K562 (cell line): ENCODE data around the gene ZNRD2. TPM values are rescaled to one million over a fixed set of nuclear protein-coding genes. Genes with fewer than 3 reads are reported as not detected.

Experiments used
- ATAC-seq: fragments of 200-7000 bp; cut with Tn5 transposase; 3 replicates; pipeline ENCODE4 v1.9.1; 2020; ENCODE audit warnings: moderate library complexity
- BruUV-seq: library from RNA; stranded (reverse); fragments of 400-500 nt; replicated peaks from 2 replicates; lab custom pipeline; 2021; lab: Mats Ljungman, UMichigan
- CTCF ChIA-PET: fragments of 300-600 bp; formaldehyde crosslinking; extraction: SDS; loops from one replicate; lab custom pipeline; 2021; ENCODE audit warnings: low intra/inter-chr PET ratio; lab: Yijun Ruan, JAX
- POLR2A ChIA-PET: fragments of 300-600, 350-650 bp; sonication (Branson Sonifier 250); formaldehyde crosslinking; extraction: SDS; loops from one replicate; lab custom pipeline; 2021; ENCODE audit warnings: antibody characterized with exemption, inconsistent platforms; lab: Yijun Ruan, JAX
- DNase-seq, 4 experiments: peaks; one replicate each; pipeline versions ENCODE4 v3.0.0 to v3.0.0-alpha.2; 2011 to 2018; ENCODE audit warnings: low spot score in 3 of 4, mixed read lengths in 3 of 4; ENCODE audit errors: extremely low read depth in 1 of 4
- FAIRE-seq: peaks from 2 replicates; lab custom pipeline; 2011; peaks lifted over from hg19 to GRCh38; lab: Jason Lieb, UNC
- H2AFZ ChIP-seq: 2 replicates; pipeline ENCODE4 v1.6.0; 2011; ENCODE audit warnings: low read depth, low read length, control low read depth, inconsistent platforms
- H3K27ac ChIP-seq: fragments of 200-600 bp; 3 replicates; pipeline ENCODE4 v1.8.0; 2011; ENCODE audit warnings: low read depth, mild to moderate bottlenecking, control low read depth, inconsistent platforms, low read length, moderate library complexity, mixed read lengths; ENCODE audit errors: extremely low read depth
- H3K27me3 ChIP-seq, 2 experiments: fragments of 300-600 bp in 1 of 2; 2 replicates in 1 of 2; 3 replicates in 1 of 2; pipeline versions ENCODE4 v1.6.0 to v1.8.0; 2011; ENCODE audit warnings: inconsistent platforms in 2 of 2, low read length in 2 of 2, mild to moderate bottlenecking in 1 of 2, mixed read lengths in 1 of 2, moderate library complexity in 1 of 2; ENCODE audit not compliant: control insufficient read depth in 2 of 2, insufficient read depth in 2 of 2
- H3K36me3 ChIP-seq: fragments of 300-600 bp; 3 replicates; pipeline ENCODE4 v1.8.0; 2011; ENCODE audit warnings: mild to moderate bottlenecking, low read length, inconsistent platforms; ENCODE audit not compliant: control insufficient read depth, insufficient read depth
- H3K4me1 ChIP-seq, 2 experiments: fragments of 200-600 bp in 1 of 2; replicated peaks in 1 of 2; 2 replicates in 1 of 2; 3 replicates in 1 of 2; pipeline versions ENCODE4 v1.5.1 to v1.8.0; 2011; ENCODE audit warnings: inconsistent platforms in 2 of 2, low read length in 2 of 2, mild to moderate bottlenecking in 1 of 2, mixed read lengths in 1 of 2, moderate library complexity in 1 of 2; ENCODE audit not compliant: control insufficient read depth in 2 of 2, insufficient read depth in 2 of 2
- H3K4me2 ChIP-seq: 2 replicates; pipeline ENCODE4 v1.6.1; 2011; ENCODE audit warnings: low read length, control low read depth, inconsistent platforms, mixed read lengths; ENCODE audit not compliant: insufficient read depth
- H3K4me3 ChIP-seq: fragments of 200-600 bp; sonication (generic), shearing (Covaris generic); 2 replicates; pipeline ENCODE4 v1.5.1; 2016; ENCODE audit warnings: control low read depth, inconsistent platforms
- H3K79me2 ChIP-seq: fragments of 200-600 bp; 3 replicates; pipeline ENCODE4 v1.8.0; 2011; ENCODE audit warnings: low read length, inconsistent platforms; ENCODE audit not compliant: control insufficient read depth, insufficient read depth
- H3K9ac ChIP-seq, 2 experiments: 2 replicates each; pipeline versions ENCODE4 v1.6.0 to v1.6.1; 2011; ENCODE audit warnings: low read depth in 2 of 2, low read length in 2 of 2, control low read depth in 1 of 2, inconsistent platforms in 1 of 2, mild to moderate bottlenecking in 1 of 2, mixed read lengths in 1 of 2; ENCODE audit not compliant: insufficient read depth in 1 of 2
- H3K9me1 ChIP-seq: one replicate; pipeline ENCODE4 v1.6.0; 2011; ENCODE audit warnings: inconsistent platforms, mild to moderate bottlenecking, low read length, moderate library complexity; ENCODE audit not compliant: control insufficient read depth, insufficient read depth
- H3K9me3 ChIP-seq: replicated peaks from 2 replicates; pipeline ENCODE4 v1.5.1; 2011; ENCODE audit warnings: low read depth, low read length, inconsistent platforms; ENCODE audit not compliant: control insufficient read depth, insufficient read depth
- H4K20me1 ChIP-seq: replicated peaks from 2 replicates; pipeline ENCODE4 v1.6.1; 2011; ENCODE audit warnings: low read length, inconsistent platforms, mixed read lengths; ENCODE audit not compliant: control insufficient read depth, insufficient read depth
- CCNT2 ChIP-seq: IDR thresholded peaks from 2 replicates; pipeline ENCODE4 v1.6.1; 2011; ENCODE audit warnings: borderline replicate concordance, low read depth, mild to moderate bottlenecking, moderate library complexity, mixed read lengths, low read length; ENCODE audit not compliant: insufficient read length; ENCODE audit errors: extremely low read depth
- DPF2 ChIP-seq: fragments of 450-650 bp; IDR thresholded peaks from 2 replicates; pipeline ENCODE4 v1.6.1; 2016
- ELK1 ChIP-seq: sonication (generic); formaldehyde crosslinking; IDR thresholded peaks from 2 replicates; pipeline ENCODE4 v1.8.1; 2022; ENCODE audit warnings: missing genetic modification reagents
- ELK3 ChIP-seq: fragments of 450-650 bp; formaldehyde crosslinking; IDR thresholded peaks from 2 replicates; pipeline ENCODE4 v1.4.0; 2020; ENCODE audit warnings: mild to moderate bottlenecking
- FIP1L1 ChIP-seq: fragments of 200-400 bp; formaldehyde crosslinking; IDR thresholded peaks from 2 replicates; pipeline ENCODE4 v1.6.1; 2018; ENCODE audit warnings: mild to moderate bottlenecking, low read depth, low read length; ENCODE audit not compliant: poor library complexity, severe bottlenecking
- FOXA1 ChIP-seq: fragments of 450-650 bp; IDR thresholded peaks from 2 replicates; pipeline ENCODE4 v1.6.1; 2016; ENCODE audit warnings: mild to moderate bottlenecking, borderline replicate concordance
- POU5F1 ChIP-seq: fragments of 150-350 bp; IDR thresholded peaks from 2 replicates; pipeline ENCODE4 v1.6.1; 2014; ENCODE audit warnings: borderline replicate concordance, low read length, low read depth, mild to moderate bottlenecking; ENCODE audit not compliant: partially characterized antibody
- RAD51 ChIP-seq: fragments of 450-650 bp; IDR thresholded peaks from 2 replicates; pipeline ENCODE4 v1.7.1; 2016; ENCODE audit warnings: low read depth, mild to moderate bottlenecking, borderline replicate concordance
- SMC3 ChIP-seq: conservative IDR thresholded peaks from 2 replicates; pipeline ENCODE4 v1.6.1; 2011; ENCODE audit warnings: low read depth, low read length, improper control_type of control experiment; ENCODE audit not compliant: insufficient read depth
- SOX6 ChIP-seq: fragments of 450-650 bp; IDR thresholded peaks from 2 replicates; pipeline ENCODE4 v1.6.1; 2014; ENCODE audit warnings: mild to moderate bottlenecking
- THAP12 ChIP-seq: fragments of 250-450 bp; sonication (Bioruptor Pico); IDR thresholded peaks from 2 replicates; pipeline ENCODE4 v1.9.0; 2021; ENCODE audit warnings: mild to moderate bottlenecking, inconsistent platforms
- ZNF282 ChIP-seq: sonication (generic); formaldehyde crosslinking; IDR thresholded peaks from 2 replicates; pipeline ENCODE4 v1.8.1; 2023; ENCODE audit warnings: missing genetic modification reagents
- WGBS: fragments of 100-300 bp; shearing (Covaris generic); methylation state at CpG from one replicate; pipeline ENCODE4 v1.1.6; 2016; ENCODE audit warnings: low coverage, mixed read lengths; ENCODE audit not compliant: insufficient coverage; ENCODE audit errors: missing lambda C conversion rate; 5-methylcytosine and 5-hydroxymethylcytosine counted together
- in situ Hi-C: fragments of 300-500 bp; cut with MboI; formaldehyde crosslinking; loops from 4 replicates; pipeline ENCODE4 v1.15.0; 2018; ENCODE audit warnings: inconsistent platforms, mixed read lengths
- intact Hi-C: fragments of 100-400 bp; cut with micrococcal nuclease; formaldehyde crosslinking; loops from 2 replicates; pipeline ENCODE4 v1.14.2; 2022
- polyA plus RNA-seq, 8 experiments: library from polyadenylated mRNA; depleted of rRNA in 4 of 8; stranded (reverse) in 5 of 8; unstranded in 3 of 8; fragments of >200 nt; fragmentation: Nextera tagmentation in 2 of 8; fragmentation: Illumina TruSeq in 1 of 8; extraction: Ambion mirVana in 2 of 8; extraction: Trizol in 1 of 8; gene quantifications; 2 replicates each; pipeline versions ENCODE4 v1.2.1 to v1.2.3, GENCODE V29; 2011 to 2014; ENCODE audit warnings: inconsistent platforms in 1 of 8, missing spikeins in 1 of 8
- total RNA-seq, 7 experiments: library from RNA; depleted of rRNA in 6 of 7; stranded (reverse); fragments of >200 nt in 6 of 7; fragmentation: Illumina TruSeq in 2 of 7; extraction: Trizol in 2 of 7; gene quantifications; 2 replicates each; pipeline versions ENCODE4 v1.2.1 to v1.2.3, GENCODE V29; 2011 to 2021; ENCODE audit warnings: low replicate concordance in 1 of 7
- TF ChIP-seq, protein P1 (sequence below): fragments of 250-450 bp; sonication (Bioruptor Pico); IDR thresholded peaks from 2 replicates; pipeline ENCODE4 v1.4.0; 2020

Gene ZNRD2
- total and polyA plus RNA-seq, 9 of the 15 experiments (the other 6 are each of a cell fraction or from before 2014, with no cell fraction given) = 13.4 to 129 (median 60.4) TPM

DNA sequence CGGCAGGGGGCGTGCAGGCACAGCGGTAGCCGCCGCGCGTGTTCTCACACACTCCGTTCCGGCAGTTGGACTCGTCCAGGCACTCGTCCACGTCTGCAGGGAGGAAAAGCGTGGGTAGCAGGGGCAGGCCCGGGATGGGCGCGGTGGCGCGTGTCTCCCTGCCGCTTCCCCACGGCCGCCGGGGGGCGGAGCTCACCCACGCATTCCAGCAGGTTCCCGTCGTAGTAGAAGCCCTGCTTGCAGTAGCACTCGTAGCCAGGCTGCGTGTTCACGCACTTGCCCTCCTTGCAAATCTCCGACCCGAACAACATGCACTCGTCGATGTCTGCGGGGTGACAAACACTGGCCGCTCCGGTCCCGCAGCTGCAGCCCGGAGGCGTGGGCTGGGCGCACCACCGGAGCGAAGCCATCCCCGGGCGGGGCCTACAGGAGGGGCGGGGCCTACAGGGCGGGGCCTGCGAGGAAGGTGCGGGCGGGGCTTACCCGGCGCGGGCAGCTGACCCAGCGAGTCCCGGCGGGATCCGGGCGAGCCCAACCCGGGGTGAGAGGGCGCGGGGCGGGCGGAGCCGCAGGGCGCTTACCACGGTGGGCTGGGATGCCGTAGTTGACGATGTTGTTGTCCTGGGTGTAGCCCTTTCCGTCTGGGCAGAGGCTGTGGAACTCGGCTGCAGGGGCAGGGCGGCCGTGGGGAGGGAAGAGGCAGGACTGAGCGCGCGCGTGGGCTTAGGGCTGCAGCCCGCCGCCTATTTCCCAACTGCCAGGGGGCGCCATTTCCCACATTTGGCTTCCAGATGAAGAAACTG is 29.8 kb upstream of the ZNRD2 start:
- intact Hi-C loops (loop anchor here (1.0 to 10.0 kb wide), 3 partner anchors 30 to 274 kb away; partner anchors contain the start of gene ZNRD2), in situ Hi-C loops (no loop called here)
- H3K9me3 ChIP-seq = no peaks in the 10 kb centered on the region
- no peaks in the 10 kb centered on the region; the same call in 2 of the 3 replicates for H3K79me2 ChIP-seq
- CTCF ChIA-PET = interaction anchor here (0.6 to 3.1 kb wide), 6 partner anchors 12 to 278 kb away, joined by 3 to 63 read pairs (median 4); partner anchors contain the start of genes FAM89B, MAP3K11 and ZNRD2
- H3K9me1 ChIP-seq = no peaks in the 10 kb centered on the region
- H3K9ac ChIP-seq = peak overlapping the region; percentile 64 to 95
- POLR2A ChIA-PET = interaction anchor here (0.6 to 2.7 kb wide), 20 partner anchors 11 to 251 kb away, joined by 3 to 16 read pairs (median 4); partner anchors contain the start of genes FAM89B, MALAT1, NEAT1 and SCYL1
- peaks cover 9 to 48% of the 10 kb centered on the region in 2 experiments for H3K4me1 ChIP-seq
- H3K4me2 ChIP-seq = peak overlapping the region; percentile 99
- H2AFZ ChIP-seq = peak overlapping the region; percentile 99
- no peaks in the 10 kb centered on the region for H4K20me1 ChIP-seq
- H3K27me3 ChIP-seq = no peaks in the 10 kb centered on the region
- peak overlapping the region; percentile 76 for H3K4me3 ChIP-seq
- peaks cover 37% of the 10 kb centered on the region; the same call in 1 of the 3 replicates for H3K36me3 ChIP-seq
- no TSS peak for BruUV-seq
- ATAC-seq (peak; percentile 97), FAIRE-seq (peak; percentile 82), DNase-seq (peak; percentile 92 to 97 (median 94))
- H3K27ac ChIP-seq = peak overlapping the region; percentile 78
- under 1% methylated on average over 41 of the region's 78 CpGs for WGBS
- TF ChIP-seq SMC3 (peak; percentile 83), RAD51 (peak; percentile 26; the same call in 1 of the 2 replicates), THAP12 (CRISPR knock-in tag) (no peak), FIP1L1 (peak; percentile 84), ELK1 (CRISPR knock-in tag) (no peak), SOX6 (peak; percentile 8; the same call in 1 of the 2 replicates), ZNF282 (CRISPR knock-in tag) (peak; percentile 60; the same call in 1 of the 2 replicates), FOXA1 (no peak), ELK3 (CRISPR knock-in tag) (no peak), CCNT2 (peak; percentile 80), DPF2 (no peak), POU5F1 (no peak)
- TF ChIP-seq, protein P1, sequence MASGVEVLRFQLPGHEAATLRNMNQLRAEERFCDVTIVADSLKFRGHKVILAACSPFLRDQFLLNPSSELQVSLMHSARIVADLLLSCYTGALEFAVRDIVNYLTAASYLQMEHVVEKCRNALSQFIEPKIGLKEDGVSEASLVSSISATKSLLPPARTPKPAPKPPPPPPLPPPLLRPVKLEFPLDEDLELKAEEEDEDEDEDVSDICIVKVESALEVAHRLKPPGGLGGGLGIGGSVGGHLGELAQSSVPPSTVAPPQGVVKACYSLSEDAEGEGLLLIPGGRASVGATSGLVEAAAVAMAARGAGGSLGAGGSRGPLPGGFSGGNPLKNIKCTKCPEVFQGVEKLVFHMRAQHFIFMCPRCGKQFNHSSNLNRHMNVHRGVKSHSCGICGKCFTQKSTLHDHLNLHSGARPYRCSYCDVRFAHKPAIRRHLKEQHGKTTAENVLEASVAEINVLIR (CRISPR knock-in tag) = no peak
